GM12865 (cell line): ENCODE measurements around the gene KIF18B.

Experiments
- DNase-seq: peaks from one replicate; pipeline ENCODE4 v3.0.0; 2010; ENCODE audit warnings: low read depth
- H3K4me3 ChIP-seq: 2 replicates; pipeline ENCODE4 v1.5.1; 2011; ENCODE audit warnings: mild to moderate bottlenecking, low read depth, low read length, control low read depth
- TF ChIP-seq, protein P1 (sequence below): IDR thresholded peaks from 2 replicates; pipeline ENCODE4 v1.5.1; 2011; ENCODE audit warnings: low read length, control low read depth, low read depth, inconsistent platforms; ENCODE audit not compliant: insufficient read depth; ENCODE audit errors: missing control alignments

KIF18B gene

DNA sequence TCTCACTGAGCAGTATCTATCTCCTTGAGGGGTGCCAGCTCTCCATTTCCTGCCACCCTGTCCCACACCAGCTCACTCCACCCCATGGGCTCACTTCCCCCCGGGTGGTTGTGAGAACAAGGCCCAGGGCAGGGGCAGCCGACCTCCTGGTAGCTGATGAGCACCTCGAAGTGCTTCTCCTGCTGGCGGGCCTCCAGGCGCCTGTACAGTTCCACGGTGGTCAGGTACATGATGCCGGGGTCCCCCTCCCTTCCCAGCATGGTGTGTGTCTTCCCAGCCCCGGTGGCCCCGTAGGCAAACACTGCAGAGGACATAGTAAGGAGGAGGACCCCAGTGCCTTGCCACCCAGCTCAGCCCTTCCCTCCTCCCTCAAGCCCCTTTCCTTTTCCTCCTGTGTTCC is 12.5 kb downstream of the KIF18B start:
- TF ChIP-seq, protein P1, sequence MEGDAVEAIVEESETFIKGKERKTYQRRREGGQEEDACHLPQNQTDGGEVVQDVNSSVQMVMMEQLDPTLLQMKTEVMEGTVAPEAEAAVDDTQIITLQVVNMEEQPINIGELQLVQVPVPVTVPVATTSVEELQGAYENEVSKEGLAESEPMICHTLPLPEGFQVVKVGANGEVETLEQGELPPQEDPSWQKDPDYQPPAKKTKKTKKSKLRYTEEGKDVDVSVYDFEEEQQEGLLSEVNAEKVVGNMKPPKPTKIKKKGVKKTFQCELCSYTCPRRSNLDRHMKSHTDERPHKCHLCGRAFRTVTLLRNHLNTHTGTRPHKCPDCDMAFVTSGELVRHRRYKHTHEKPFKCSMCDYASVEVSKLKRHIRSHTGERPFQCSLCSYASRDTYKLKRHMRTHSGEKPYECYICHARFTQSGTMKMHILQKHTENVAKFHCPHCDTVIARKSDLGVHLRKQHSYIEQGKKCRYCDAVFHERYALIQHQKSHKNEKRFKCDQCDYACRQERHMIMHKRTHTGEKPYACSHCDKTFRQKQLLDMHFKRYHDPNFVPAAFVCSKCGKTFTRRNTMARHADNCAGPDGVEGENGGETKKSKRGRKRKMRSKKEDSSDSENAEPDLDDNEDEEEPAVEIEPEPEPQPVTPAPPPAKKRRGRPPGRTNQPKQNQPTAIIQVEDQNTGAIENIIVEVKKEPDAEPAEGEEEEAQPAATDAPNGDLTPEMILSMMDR: no peak
- no peak overlapping the region for H3K4me3 ChIP-seq
- DNase-seq: no peak

DNA sequence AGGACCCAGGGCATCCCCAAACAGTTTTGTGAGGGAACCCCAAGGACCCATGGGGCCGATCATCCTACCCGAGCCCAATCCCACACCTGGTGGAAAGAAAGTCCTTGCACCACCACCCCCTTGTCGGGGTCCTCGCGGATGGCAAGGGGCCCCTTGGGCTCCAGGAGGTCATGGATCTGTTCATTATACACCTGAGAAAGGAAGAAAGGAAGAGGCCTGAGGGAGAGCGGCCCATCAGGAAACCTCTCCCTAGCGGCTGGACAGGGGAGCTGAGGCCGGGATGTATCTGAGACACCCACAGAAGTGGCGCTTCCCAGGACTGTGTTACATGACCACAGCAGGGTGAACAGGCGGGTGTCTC is 12.8 kb downstream of the KIF18B start:
- no peak overlapping the region for H3K4me3 ChIP-seq
- TF ChIP-seq, protein P1: no peak
- DNase-seq: no peak

- DNase-seq: no peak
- TF ChIP-seq, protein P1: no peak
- no peak overlapping the region for H3K4me3 ChIP-seq
Measured at GRCh38 chr17:44933824-44934744, 13.5 kb downstream of the KIF18B start.

DNA sequence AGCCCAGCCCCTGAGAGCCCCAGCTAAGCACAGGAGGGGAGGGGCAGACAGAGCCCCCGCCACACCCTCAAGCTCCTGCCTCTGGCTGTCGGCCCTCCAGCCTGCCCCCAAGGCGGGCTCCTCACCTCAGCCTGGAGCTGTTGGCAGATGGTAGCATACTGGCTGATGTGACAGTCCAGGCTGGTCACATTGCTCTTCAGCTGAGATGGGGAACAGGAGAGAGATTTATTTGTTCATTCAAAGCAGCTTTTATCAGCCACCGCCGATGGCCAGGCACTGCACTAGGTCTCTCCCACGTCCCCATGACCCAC is 14.8 kb downstream of the KIF18B start:
- DNase-seq: no peak
- no peak overlapping the region for H3K4me3 ChIP-seq
- TF ChIP-seq, protein P1: no peak

- H3K4me3 ChIP-seq: no peak overlapping the region
- TF ChIP-seq, protein P1: no peak
- DNase-seq: no peak
Measured at GRCh38 chr17:44932096-44932786, 15.3 kb downstream of the KIF18B start.

- DNase-seq: no peak
- TF ChIP-seq, protein P1: no peak
- H3K4me3 ChIP-seq: no peak overlapping the region
Measured at GRCh38 chr17:44931376-44931775, 16.2 kb downstream of the KIF18B start.
